Fibroblast of the aortic adventitia (primary cell): Measurements from ENCODE around the gene RGL4. TPM values are rescaled to one million over a fixed set of nuclear protein-coding genes. Genes with fewer than 3 reads are reported as not detected.
"Not testable (repeated sequence)": the region's sequence is repeated elsewhere in the genome, so short reads cannot be mapped to it uniquely, and the experiment has no call there.

Experiments
- DNase-seq: peaks from one replicate; pipeline ENCODE4 v3.0.0-alpha.2; 2010; ENCODE audit warnings: low read depth
- H3K4me3 ChIP-seq: 2 replicates; pipeline ENCODE4 v1.5.1; 2011; ENCODE audit warnings: low read depth, mild to moderate bottlenecking, control low read depth, low read length, moderate library complexity
- CTCF ChIP-seq: IDR thresholded peaks from 2 replicates; pipeline ENCODE4 v1.5.1; 2011; ENCODE audit warnings: mild to moderate bottlenecking, low read length, control low read depth, inconsistent platforms; ENCODE audit not compliant: insufficient read depth
- total RNA-seq: library from RNA; depleted of rRNA; stranded (reverse); fragments of >200 nt; gene quantifications from 2 replicates; pipeline ENCODE4 v1.2.3, GENCODE V29; 2012; ENCODE audit warnings: low replicate concordance

RGL4 gene
- total RNA-seq = not detected in 2 replicates

- no peak within 1 kb of the TSS for H3K4me3 ChIP-seq
- no peak for DNase-seq
- no peak for TF ChIP-seq CTCF
Measured at GRCh38 chr22:23690713-23691112, at the start of gene RGL4. TSS of gene RGL4 (plus strand) at chr22:23691013. CDS start at chr22:23692031, 1,018 bp downstream.

- not testable (repeated sequence) for H3K4me3 ChIP-seq, DNase-seq
Measured at GRCh38 chr22:23646526-23646925, 44.3 kb upstream of the RGL4 start.

- DNase-seq = no peak
- no peak overlapping the region for H3K4me3 ChIP-seq
- no peak for TF ChIP-seq CTCF
Measured at GRCh38 chr22:23649071-23649501, 41.7 kb upstream of the RGL4 start.

- TF ChIP-seq CTCF = no peak
- no peak overlapping the region for H3K4me3 ChIP-seq
- DNase-seq = no peak
Measured at GRCh38 chr22:23651676-23652075, 39.1 kb upstream of the RGL4 start.

GRCh38 chr22:23652286-23652685, 38.5 kb upstream of the RGL4 start:
- no peak for TF ChIP-seq CTCF
- no peak for DNase-seq
- H3K4me3 ChIP-seq = no peak overlapping the region

DNA sequence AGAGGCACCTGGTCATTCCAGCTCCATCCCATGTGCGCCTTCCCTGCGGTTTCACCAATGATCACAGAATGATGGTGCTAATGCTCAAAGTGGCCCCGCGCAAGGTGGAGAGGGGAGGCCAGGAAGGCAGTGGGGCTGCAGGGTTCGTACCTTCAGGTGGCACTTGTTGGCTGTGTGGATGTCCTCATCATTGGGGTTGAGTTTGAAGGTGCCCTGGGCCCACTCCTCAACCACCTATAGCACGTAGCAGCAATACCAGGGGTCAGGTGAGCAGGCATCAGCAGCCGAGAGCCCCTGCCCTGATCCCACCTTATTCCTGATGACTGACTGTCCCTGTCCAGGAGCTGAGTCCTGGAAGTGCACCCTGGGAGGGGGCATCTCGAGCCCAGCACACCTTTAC, 38.1 kb upstream of the RGL4 start:
- DNase-seq = no peak
- H3K4me3 ChIP-seq = no peak overlapping the region
- no peak for TF ChIP-seq CTCF

GRCh38 chr22:23655891-23656475, 34.8 kb upstream of the RGL4 start:
- DNase-seq = no peak
- H3K4me3 ChIP-seq = no peak overlapping the region
- no peak for TF ChIP-seq CTCF
